H9 (cell line): ENCODE data around the gene TRAPPC2. TPM values are rescaled to one million over a fixed set of nuclear protein-coding genes. Genes with fewer than 3 reads are reported as not detected.

Experiments used
- DNase-seq: peaks from one replicate; pipeline ENCODE4 v3.0.0-alpha.2; 2017
- H2AFZ ChIP-seq: one replicate; pipeline ENCODE4 v1.6.1; 2013; ENCODE audit warnings: mild to moderate bottlenecking, low read length, control low read depth, moderate library complexity
- H2AK5ac ChIP-seq: 2 replicates; pipeline ENCODE4 v1.6.1; 2013; ENCODE audit warnings: low read length, control low read depth, mixed read lengths; ENCODE audit not compliant: insufficient read length
- H2BK120ac ChIP-seq: one replicate; pipeline ENCODE4 v1.6.1; 2013; ENCODE audit warnings: low read depth, mild to moderate bottlenecking, low read length, control low read depth, inconsistent platforms; ENCODE audit not compliant: poor library complexity, severe bottlenecking
- H2BK12ac ChIP-seq: 2 replicates; pipeline ENCODE4 v1.6.1; 2013; ENCODE audit warnings: low read length, control low read depth, mixed read lengths, low read depth; ENCODE audit not compliant: insufficient read length
- H2BK15ac ChIP-seq: 2 replicates; pipeline ENCODE4 v1.6.1; 2013; ENCODE audit warnings: low read depth, low read length, control low read depth
- H2BK20ac ChIP-seq: one replicate; pipeline ENCODE4 v1.6.1; 2013; ENCODE audit warnings: low read depth, mild to moderate bottlenecking, low read length, control low read depth, inconsistent platforms; ENCODE audit not compliant: poor library complexity, severe bottlenecking
- H2BK5ac ChIP-seq: 2 replicates; pipeline ENCODE4 v1.6.1; 2013; ENCODE audit warnings: low read length, control low read depth, mixed read lengths; ENCODE audit not compliant: insufficient read length
- H3K14ac ChIP-seq: 2 replicates; pipeline ENCODE4 v1.6.1; 2013; ENCODE audit warnings: low read length, control low read depth; ENCODE audit not compliant: insufficient read depth
- H3K18ac ChIP-seq: 2 replicates; pipeline ENCODE4 v1.6.1; 2013; ENCODE audit warnings: low read depth, mild to moderate bottlenecking, mixed read lengths, low read length, control low read depth; ENCODE audit not compliant: insufficient read length
- H3K23ac ChIP-seq: 2 replicates; pipeline ENCODE4 v1.6.1; 2013; ENCODE audit warnings: low read length, control low read depth, mixed read lengths, low read depth; ENCODE audit not compliant: insufficient read length
- H3K23me2 ChIP-seq: 2 replicates; pipeline ENCODE4 v1.6.1; 2013; ENCODE audit warnings: low read depth, mild to moderate bottlenecking, mixed read lengths, low read length, control low read depth; ENCODE audit not compliant: insufficient read length, poor library complexity, severe bottlenecking
- H3K27ac ChIP-seq: 2 replicates; pipeline ENCODE4 v1.5.1; 2013; ENCODE audit warnings: low read length, control low read depth, mixed read lengths, low read depth; ENCODE audit not compliant: insufficient read length
- H3K27me3 ChIP-seq: 2 replicates; pipeline ENCODE4 v1.6.1; 2013; ENCODE audit warnings: low read length, control low read depth, inconsistent platforms; ENCODE audit not compliant: insufficient read depth
- H3K4ac ChIP-seq: 2 replicates; pipeline ENCODE4 v1.6.1; 2013; ENCODE audit warnings: low read depth, mild to moderate bottlenecking, control low read depth, inconsistent platforms, low read length, moderate library complexity
- H3K4me1 ChIP-seq: 2 replicates; pipeline ENCODE4 v1.6.1; 2013; ENCODE audit warnings: low read length, control low read depth, inconsistent platforms; ENCODE audit not compliant: insufficient read depth
- H3K4me2 ChIP-seq: 2 replicates; pipeline ENCODE4 v1.6.1; 2013; ENCODE audit warnings: low read length, control low read depth, mixed read lengths; ENCODE audit not compliant: insufficient read length, insufficient read depth
- H3K56ac ChIP-seq: 2 replicates; pipeline ENCODE4 v1.6.1; 2013; ENCODE audit warnings: low read depth, mild to moderate bottlenecking, mixed read lengths, low read length, control low read depth; ENCODE audit not compliant: insufficient read length
- H3K79me1 ChIP-seq: 2 replicates; pipeline ENCODE4 v1.6.1; 2013; ENCODE audit warnings: low read depth, mild to moderate bottlenecking, moderate library complexity, low read length, control low read depth, inconsistent platforms; ENCODE audit not compliant: insufficient read depth, poor library complexity, severe bottlenecking
- H3K79me2 ChIP-seq: 2 replicates; pipeline ENCODE4 v1.6.1; 2013; ENCODE audit warnings: low read length, control low read depth, inconsistent platforms; ENCODE audit not compliant: insufficient read depth
- H3K9ac ChIP-seq: 2 replicates; pipeline ENCODE4 v1.6.1; 2013; ENCODE audit warnings: low read length, control low read depth, mixed read lengths; ENCODE audit not compliant: insufficient read length; ENCODE audit errors: extremely low read depth
- H3K9me3 ChIP-seq: one replicate; pipeline ENCODE4 v1.6.1; 2013; ENCODE audit warnings: low read depth, low read length, inconsistent platforms; ENCODE audit not compliant: control insufficient read depth
- H3T11ph ChIP-seq: one replicate; pipeline ENCODE4 v1.6.1; 2013; ENCODE audit warnings: mild to moderate bottlenecking, low read length, control low read depth, inconsistent platforms
- H4K20me1 ChIP-seq: one replicate; pipeline ENCODE4 v1.6.1; 2013; ENCODE audit not compliant: control insufficient read depth, insufficient read length, insufficient read depth
- H4K5ac ChIP-seq: 2 replicates; pipeline ENCODE4 v1.6.1; 2013; ENCODE audit warnings: low read depth, mild to moderate bottlenecking, mixed read lengths, low read length, control low read depth; ENCODE audit not compliant: insufficient read length
- H4K8ac ChIP-seq: replicated peaks from 2 replicates; pipeline ENCODE4 v1.6.1; 2013; ENCODE audit warnings: low read length, control low read depth, mixed read lengths, low read depth; ENCODE audit not compliant: insufficient read length
- H4K91ac ChIP-seq: 2 replicates; pipeline ENCODE4 v1.6.1; 2013; ENCODE audit warnings: low read depth, mild to moderate bottlenecking, moderate library complexity, mixed read lengths, low read length, control low read depth; ENCODE audit not compliant: insufficient read length
- H3K27ac Mint-ChIP-seq, 3 experiments: 2 replicates in 2 of 3; 3 replicates in 1 of 3; pipeline ENCODE4 v1.8.0; 2020 to 2021; ENCODE audit warnings: mixed read lengths in 3 of 3, mild to moderate bottlenecking in 1 of 3, moderate library complexity in 1 of 3
- H3K27me3 Mint-ChIP-seq: 2 replicates; pipeline ENCODE4 v1.8.0; 2021; ENCODE audit warnings: low read depth, mild to moderate bottlenecking, moderate library complexity, mixed read lengths
- H3K36me3 Mint-ChIP-seq, 3 experiments: 2 replicates in 2 of 3; 3 replicates in 1 of 3; pipeline ENCODE4 v1.8.0; 2020 to 2021; ENCODE audit warnings: low read depth in 3 of 3, mixed read lengths in 3 of 3; ENCODE audit not compliant: insufficient read depth in 1 of 3
- H3K4me1 Mint-ChIP-seq, 2 experiments: 2 replicates each; pipeline ENCODE4 v1.8.0; 2020; ENCODE audit warnings: mixed read lengths in 2 of 2
- H3K4me3 Mint-ChIP-seq, 2 experiments: 2 replicates in 1 of 2; 3 replicates in 1 of 2; pipeline ENCODE4 v1.8.0; 2020 to 2021; ENCODE audit warnings: mild to moderate bottlenecking in 2 of 2, mixed read lengths in 2 of 2, moderate library complexity in 1 of 2
- H3K9me3 Mint-ChIP-seq, 2 experiments: 2 replicates in 1 of 2; 3 replicates in 1 of 2; pipeline ENCODE4 v1.8.0; 2020; ENCODE audit warnings: mild to moderate bottlenecking in 2 of 2, mixed read lengths in 2 of 2, moderate library complexity in 1 of 2
- WGBS: extraction: QIAGEN DNeasy Blood & Tissue Kit; methylation state at CpG from one replicate; pipeline ENCODE4 v1.1.7; 2013; ENCODE audit warnings: missing lambda C conversion rate, low lambda C conversion rate, mixed read lengths; ENCODE audit not compliant: insufficient read length; ENCODE audit errors: extremely low coverage; 5-methylcytosine and 5-hydroxymethylcytosine counted together
- total RNA-seq: library from RNA; stranded (reverse); gene quantifications from 2 replicates; pipeline ENCODE4 v1.2.1, GENCODE V29; 2021
- TF ChIP-seq, protein P1 (sequence below): fragments of 200-600 bp; sonication (generic); conservative IDR thresholded peaks from 3 replicates; pipeline ENCODE4 v1.8.0; 2021; ENCODE audit warnings: antibody characterized with exemption, mild to moderate bottlenecking

TRAPPC2 gene
- total RNA-seq, 1 experiment from 2014 or later, result 13.3 TPM

GRCh38 chrX:13692771-13693231 lies 41.6 kb downstream of the TRAPPC2 start:
- WGBS, result no CpG with 5 or more reads among the region's 5 CpGs
- H3K4me2 ChIP-seq, result no peak overlapping the region
- no peak overlapping the region for H2BK12ac ChIP-seq
- H4K20me1 ChIP-seq, result no peaks in the 10 kb centered on the region
- no peak overlapping the region for H2AFZ ChIP-seq
- H4K5ac ChIP-seq, result no peak overlapping the region
- H4K8ac ChIP-seq, result no peak overlapping the region
- TF ChIP-seq, protein P1, sequence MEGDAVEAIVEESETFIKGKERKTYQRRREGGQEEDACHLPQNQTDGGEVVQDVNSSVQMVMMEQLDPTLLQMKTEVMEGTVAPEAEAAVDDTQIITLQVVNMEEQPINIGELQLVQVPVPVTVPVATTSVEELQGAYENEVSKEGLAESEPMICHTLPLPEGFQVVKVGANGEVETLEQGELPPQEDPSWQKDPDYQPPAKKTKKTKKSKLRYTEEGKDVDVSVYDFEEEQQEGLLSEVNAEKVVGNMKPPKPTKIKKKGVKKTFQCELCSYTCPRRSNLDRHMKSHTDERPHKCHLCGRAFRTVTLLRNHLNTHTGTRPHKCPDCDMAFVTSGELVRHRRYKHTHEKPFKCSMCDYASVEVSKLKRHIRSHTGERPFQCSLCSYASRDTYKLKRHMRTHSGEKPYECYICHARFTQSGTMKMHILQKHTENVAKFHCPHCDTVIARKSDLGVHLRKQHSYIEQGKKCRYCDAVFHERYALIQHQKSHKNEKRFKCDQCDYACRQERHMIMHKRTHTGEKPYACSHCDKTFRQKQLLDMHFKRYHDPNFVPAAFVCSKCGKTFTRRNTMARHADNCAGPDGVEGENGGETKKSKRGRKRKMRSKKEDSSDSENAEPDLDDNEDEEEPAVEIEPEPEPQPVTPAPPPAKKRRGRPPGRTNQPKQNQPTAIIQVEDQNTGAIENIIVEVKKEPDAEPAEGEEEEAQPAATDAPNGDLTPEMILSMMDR, result no peak
- H3K18ac ChIP-seq, result no peak overlapping the region
- H3K4me1 ChIP-seq, result peaks cover 12% of the 10 kb centered on the region; the same call in 1 of the 2 replicates
- Mint-ChIP-seq H3K9me3 (peaks cover 20 to 41% of the 10 kb centered on the region in 2 experiments), H3K27ac (peak overlapping the region in 1 of 3 experiments; percentile 33; a peak in 2 of 7 replicates), H3K4me1 (peaks cover 26 to 32% of the 10 kb centered on the region in 2 experiments), H3K36me3 (peaks cover 0 to 4% (median 3%) of the 10 kb centered on the region in 3 experiments; a peak in 3 of 7 replicates), H3K27me3 (peaks cover 5% of the 10 kb centered on the region), H3K4me3 (no peak overlapping the region)
- peaks cover 41% of the 10 kb centered on the region; the same call in 1 of the 2 replicates for H3K79me2 ChIP-seq
- H2AK5ac ChIP-seq, result no peak overlapping the region
- H3K27ac ChIP-seq, result no peak overlapping the region
- no peaks in the 10 kb centered on the region; the same call in 1 of the 2 replicates for H3K27me3 ChIP-seq
- H3K23me2 ChIP-seq, result peaks cover 6% of the 10 kb centered on the region
- no peak overlapping the region for H3K14ac ChIP-seq
- no peak overlapping the region for H3K56ac ChIP-seq
- no peak overlapping the region for H3K23ac ChIP-seq
- no peak overlapping the region for H3K4ac ChIP-seq
- no peak overlapping the region for H3K9ac ChIP-seq
- no peak overlapping the region for H2BK20ac ChIP-seq
- H2BK5ac ChIP-seq, result no peak overlapping the region
- no peak for DNase-seq
- no peaks in the 10 kb centered on the region for H3K9me3 ChIP-seq
- no peaks in the 10 kb centered on the region for H3K79me1 ChIP-seq
- H4K91ac ChIP-seq, result no peak overlapping the region
- H2BK120ac ChIP-seq, result no peak overlapping the region
- no peak overlapping the region for H3T11ph ChIP-seq
- H2BK15ac ChIP-seq, result no peak overlapping the region
